Osteocyte (in vitro differentiated cells): Measurements from ENCODE around the gene TTC31. TPM values are rescaled to one million over a fixed set of nuclear protein-coding genes. Genes with fewer than 3 reads are reported as not detected.

Source experiments
- DNase-seq: peaks from one replicate; pipeline ENCODE4 v3.0.0; 2021; ENCODE audit warnings: mixed read lengths; ENCODE audit not compliant: unreplicated experiment; ENCODE audit errors: extremely low spot score
- H3K27ac Mint-ChIP-seq: one replicate; pipeline ENCODE4 v1.8.0; 2021; ENCODE audit warnings: mild to moderate bottlenecking, mixed read lengths; ENCODE audit not compliant: unreplicated experiment
- H3K27me3 Mint-ChIP-seq: one replicate; pipeline ENCODE4 v1.8.0; 2021; ENCODE audit warnings: mixed read lengths; ENCODE audit not compliant: unreplicated experiment
- H3K36me3 Mint-ChIP-seq: one replicate; pipeline ENCODE4 v1.8.0; 2021; ENCODE audit warnings: mixed read lengths; ENCODE audit not compliant: unreplicated experiment
- H3K4me1 Mint-ChIP-seq: one replicate; pipeline ENCODE4 v1.8.0; 2021; ENCODE audit warnings: mixed read lengths; ENCODE audit not compliant: unreplicated experiment
- H3K4me3 Mint-ChIP-seq: one replicate; pipeline ENCODE4 v1.8.0; 2021; ENCODE audit warnings: mild to moderate bottlenecking, moderate library complexity, mixed read lengths; ENCODE audit not compliant: unreplicated experiment
- H3K9me3 Mint-ChIP-seq: one replicate; pipeline ENCODE4 v1.8.0; 2021; ENCODE audit warnings: mixed read lengths; ENCODE audit not compliant: unreplicated experiment
- CTCF ChIP-seq: fragments of 200-600 bp; sonication (generic); IDR thresholded peaks from 2 replicates; pipeline ENCODE4 v1.5.0; 2021; ENCODE audit warnings: antibody characterized with exemption, mild to moderate bottlenecking, moderate library complexity
- total RNA-seq: library from RNA; stranded (reverse); gene quantifications from 2 replicates; pipeline ENCODE4 v1.2.1, GENCODE V29; 2021

Gene TTC31
- total RNA-seq, 1 donor from 2014 or later, result 24.2 TPM

GRCh38 chr2:74530239-74531187 lies 47.6 kb downstream of the TTC31 start:
- no peak for DNase-seq
- Mint-ChIP-seq H3K27ac (peak overlapping the region; percentile 76), H3K4me1 (peaks cover 28% of the 10 kb centered on the region), H3K9me3 (no peaks in the 10 kb centered on the region), H3K27me3 (no peaks in the 10 kb centered on the region), H3K4me3 (peak overlapping the region; percentile 95), H3K36me3 (peaks cover 19% of the 10 kb centered on the region)
- TF ChIP-seq CTCF, result no peak

GRCh38 chr2:74531666-74532065 lies 48.8 kb downstream of the TTC31 start:
- H3K9me3 Mint-ChIP-seq, result no peaks in the 10 kb centered on the region
- DNase-seq, result no peak
- H3K36me3 Mint-ChIP-seq, result peaks cover 10% of the 10 kb centered on the region
- peak overlapping the region; percentile 61 for H3K27ac Mint-ChIP-seq
- peaks cover 28% of the 10 kb centered on the region for H3K4me1 Mint-ChIP-seq
- TF ChIP-seq CTCF, result no peak
- H3K4me3 Mint-ChIP-seq, result no peak overlapping the region
- no peaks in the 10 kb centered on the region for H3K27me3 Mint-ChIP-seq

GRCh38 chr2:74532222-74532621 lies 49.3 kb downstream of the TTC31 start:
- H3K27me3 Mint-ChIP-seq, result no peaks in the 10 kb centered on the region
- peaks cover 28% of the 10 kb centered on the region for H3K4me1 Mint-ChIP-seq
- no peaks in the 10 kb centered on the region for H3K9me3 Mint-ChIP-seq
- peaks cover 5% of the 10 kb centered on the region for H3K36me3 Mint-ChIP-seq
- H3K27ac Mint-ChIP-seq, result peak overlapping the region; percentile 61
- TF ChIP-seq CTCF, result peak; percentile 49
- no peak for DNase-seq
- H3K4me3 Mint-ChIP-seq, result no peak overlapping the region

GRCh38 chr2:74533464-74533863 lies 50.6 kb downstream of the TTC31 start:
- Mint-ChIP-seq H3K36me3 (peaks cover 2% of the 10 kb centered on the region), H3K27ac (no peak overlapping the region), H3K4me3 (no peak overlapping the region), H3K9me3 (no peaks in the 10 kb centered on the region), H3K27me3 (no peaks in the 10 kb centered on the region), H3K4me1 (peaks cover 23% of the 10 kb centered on the region)
- no peak for TF ChIP-seq CTCF
- DNase-seq, result no peak

- H3K27me3 Mint-ChIP-seq, result no peaks in the 10 kb centered on the region
- no peak overlapping the region for H3K4me3 Mint-ChIP-seq
- no peaks in the 10 kb centered on the region for H3K9me3 Mint-ChIP-seq
- no peak overlapping the region for H3K27ac Mint-ChIP-seq
- peaks cover 2% of the 10 kb centered on the region for H3K36me3 Mint-ChIP-seq
- DNase-seq, result no peak
- no peak for TF ChIP-seq CTCF
- H3K4me1 Mint-ChIP-seq, result peaks cover 17% of the 10 kb centered on the region
These were observed 51.5 kb downstream of the TTC31 start for GRCh38 chr2:74534411-74534810.
